Heart left ventricle (tissue), 16 donors: ENCODE measurements around the gene SMIM12. TPM values are rescaled to one million over a fixed set of nuclear protein-coding genes. Genes with fewer than 3 reads are reported as not detected.

Experiments used
- ATAC-seq, 4 donors: fragments of 200-7000 bp; cut with Tn5 transposase; one replicate each; pipeline ENCODE4 v1.9.1; 2020 to 2022; ENCODE audit warnings: moderate library complexity in 4 of 4, mild to moderate bottlenecking in 3 of 4, moderate number of reproducible peaks in 1 of 4
- DNase-seq, 5 donors: peaks; one replicate each; pipeline ENCODE4 v3.0.0-alpha.2; 2020
- H3K27ac ChIP-seq, 12 donors: fragments of 200-600 bp; sonication (generic) in 4 of 12; one replicate each; pipeline versions ENCODE4 v1.5.0 to v1.8.0; 2016 to 2022; ENCODE audit warnings: mild to moderate bottlenecking in 2 of 12
- H3K27me3 ChIP-seq, 9 donors: fragments of 200-600 bp; sonication (generic) in 2 of 9; one replicate each; pipeline versions ENCODE4 v1.5.1 to v1.8.0; 2016 to 2022; ENCODE audit warnings: mild to moderate bottlenecking in 3 of 9
- H3K36me3 ChIP-seq, 9 donors: fragments of 200-600 bp; sonication (generic) in 2 of 9; one replicate each; pipeline versions ENCODE4 v1.5.0 to v1.8.0; 2018 to 2022; ENCODE audit warnings: mild to moderate bottlenecking in 2 of 9
- H3K4me1 ChIP-seq, 12 donors: fragments of 200-600 bp; sonication (generic) in 4 of 12; one replicate each; pipeline versions ENCODE4 v1.5.0 to v1.8.0; 2016 to 2022; ENCODE audit warnings: mild to moderate bottlenecking in 3 of 12
- H3K4me3 ChIP-seq, 12 donors: fragments of 200-600 bp; sonication (generic) in 4 of 12; one replicate each; pipeline versions ENCODE4 v1.5.0 to v1.8.0; 2017 to 2022; ENCODE audit warnings: mild to moderate bottlenecking in 9 of 12, moderate library complexity in 4 of 12
- H3K9me3 ChIP-seq, 12 donors: fragments of 200-600 bp; sonication (generic) in 4 of 12; one replicate each; pipeline versions ENCODE4 v1.5.0 to v1.8.0; 2016 to 2022; ENCODE audit warnings: mild to moderate bottlenecking in 1 of 12
- CTCF ChIP-seq, 12 donors: fragments of 200-600 bp; sonication (generic) in 4 of 12; IDR thresholded peaks; one replicate each; pipeline versions ENCODE4 v1.5.0 to v1.8.0; 2018 to 2022; ENCODE audit warnings: antibody characterized with exemption in 12 of 12, mild to moderate bottlenecking in 5 of 12
- POLR2A ChIP-seq, 2 donors: fragments of 450-650 bp; IDR thresholded peaks; one replicate each; pipeline ENCODE4 v1.6.1; 2017; ENCODE audit warnings: antibody characterized with exemption in 2 of 2, mild to moderate bottlenecking in 2 of 2, moderate library complexity in 2 of 2
- WGBS, 4 donors: extraction: QIAGEN DNeasy Blood & Tissue Kit in 2 of 4; methylation state at CpG; one replicate each; pipeline versions ENCODE4 v1.1.5 to v1.1.7; 2013 to 2018; 5-methylcytosine and 5-hydroxymethylcytosine counted together
- intact Hi-C, 10 donors: fragments of 100-400 bp; cut with DNase I; formaldehyde crosslinking; loops; one replicate each; pipeline versions ENCODE4 v1.11.1 to v1.14.2; 2022
- polyA plus RNA-seq, 2 donors: library from polyadenylated mRNA; stranded (reverse); fragments of 200-250 nt; gene quantifications; one replicate each; pipeline ENCODE4 v1.2.3, GENCODE V29; 2013
- total RNA-seq, 9 donors: library from RNA; depleted of rRNA in 2 of 9; stranded (reverse); fragments of >200 nt in 2 of 9; fragmentation: NEBNext Ultra II Directional in 3 of 9; extraction: Animal tissue kit (Norgen Biotek cat#: 25700) in 3 of 9; gene quantifications; one replicate each; pipeline versions ENCODE4 v1.1.0 to v1.2.4, GENCODE V29; 2016 to 2023
- donor health status: ischemic (EF 13 %, LVEDD 7.1; RV severe dilation, severe dysfunction).
- donor health status: healthy with polysubstance abuse.
- donor health status: DM: no; HTN: yes; CAD: no.
- donor health status: DM: no; HTN: no; CAD: no.
- donor health status: ischemic (EF 25% LVEDD 6.9; RV normal size, moderate dysfunction).
- donor health status: ischemic (EF 25% LVEDD 5.7; RV mildly dilated, moderate dysfunction).
- donor health status: healthy.
- donor health status: DM: yes; HTN: yes; CAD: no.
- donor health status: ischemic (EF 35%, LVEDD 5.7; RV mildly dilated, moderate dysfunction).
- donor health status: nonischemic (EF 11% LVEDD 7.7; RV severe dilation, severe dysfunction).
- donor health status: DM: yes; HTN: yes; CAD: no.
- donor health status: PGD.
- donor health status: ischemic (EF 29% LVEDD 5.4; RV normal size, mild dysfunction).
- donor health status: nonischemic (EF 23%, LVEDD 6.1; RV moderate dilation, normal function).

The SMIM12 gene
- total and polyA plus RNA-seq, 11 donors, result 16.1 to 98.5 (median 37.8) TPM

GRCh38 chr1:34901919-34902318, 42.4 kb upstream of the SMIM12 start:
- H3K27ac ChIP-seq, result no peak overlapping the region
- intact Hi-C loops, result no loop called here
- no peak for TF ChIP-seq CTCF (IDR thresholded peaks at IDR 0.05)
- TF ChIP-seq POLR2A (IDR thresholded peaks at IDR 0.05), result no peak
- H3K9me3 ChIP-seq, result no peaks in the 10 kb centered on the region
- H3K4me1 ChIP-seq, result peaks cover 0 to 8% (median 0%) of the 10 kb centered on the region in 12 donors
- WGBS, 4 donors, result 59 to 68% (median 65%) methylated on average over 7 of the region's 7 CpGs
- ATAC-seq, result no peak
- no peak for DNase-seq
- H3K27me3 ChIP-seq, result peaks cover 0 to 7% (median 0%) of the 10 kb centered on the region in 9 donors
- no peaks in the 10 kb centered on the region for H3K36me3 ChIP-seq
- H3K4me3 ChIP-seq, result no peak overlapping the region

- no peak for ATAC-seq
- H3K4me3 ChIP-seq, result no peak overlapping the region
- intact Hi-C loops, result no loop called here
- no peaks in the 10 kb centered on the region for H3K9me3 ChIP-seq
- TF ChIP-seq POLR2A (IDR thresholded peaks at IDR 0.05), result no peak
- no peak for TF ChIP-seq CTCF (IDR thresholded peaks at IDR 0.05)
- peaks cover 0 to 7% (median 0%) of the 10 kb centered on the region in 9 donors for H3K27me3 ChIP-seq
- no peak for DNase-seq
- no peak overlapping the region for H3K27ac ChIP-seq
- H3K4me1 ChIP-seq, result peaks cover 0 to 8% (median 0%) of the 10 kb centered on the region in 12 donors
- WGBS, 4 donors, result 65 to 69% (median 66%) methylated on average over 13 of the region's 13 CpGs
- H3K36me3 ChIP-seq, result no peaks in the 10 kb centered on the region
These were observed 41.4 kb upstream of the SMIM12 start for GRCh38 chr1:34900775-34901502.

GRCh38 chr1:34899906-34900305, 40.4 kb upstream of the SMIM12 start:
- WGBS, 4 donors, result 87 to 89% (median 88%) methylated on average over 14 to 16 of the region's 16 CpGs

More at GRCh38 chr1:34899906-34900305, 40.4 kb upstream of the SMIM12 start:
- Histone ChIP-seq H3K4me1 (peaks cover 0 to 8% (median 0%) of the 10 kb centered on the region in 12 donors), H3K4me3 (no peak overlapping the region), H3K27me3 (peaks cover 0 to 7% (median 0%) of the 10 kb centered on the region in 9 donors), H3K27ac (no peak overlapping the region), H3K9me3 (no peaks in the 10 kb centered on the region), H3K36me3 (no peaks in the 10 kb centered on the region)
- intact Hi-C loops, result no loop called here
- ATAC-seq, result no peak
- no peak for DNase-seq
- TF ChIP-seq CTCF (IDR thresholded peaks at IDR 0.05) (no peak), POLR2A (IDR thresholded peaks at IDR 0.05) (no peak)
